Measurements from ENCODE around the gene USP10.

- TF ChIP-seq CTCF (conservative IDR thresholded peaks at IDR 0.05 in 1 of 2, IDR thresholded peaks at IDR 0.05 in 1 of 2; ENCODE audit: extremely low read depth in 1 of 2, insufficient read depth in 1 of 2, low read depth in 1 of 2, low read length in 2 of 2) (no peak), EZH2 (IDR thresholded peaks at IDR 0.05; ENCODE audit: borderline replicate concordance, low read length) (no peak)
Observed at GRCh38 chr16:84712138-84712671, 12.4 kb downstream of the USP10 start.

All from mammary epithelial cell (primary cell).